Measurements from ENCODE around the gene TOLLIP. TPM values are rescaled to one million over a fixed set of nuclear protein-coding genes. Genes with fewer than 3 reads are reported as not detected.

Gene TOLLIP
- total and polyA plus RNA-seq, 9 of the 15 experiments (the other 6 are each of a cell fraction or from before 2014, with no cell fraction given) = 0.23 to 22.8 (median 7.1) TPM

DNA sequence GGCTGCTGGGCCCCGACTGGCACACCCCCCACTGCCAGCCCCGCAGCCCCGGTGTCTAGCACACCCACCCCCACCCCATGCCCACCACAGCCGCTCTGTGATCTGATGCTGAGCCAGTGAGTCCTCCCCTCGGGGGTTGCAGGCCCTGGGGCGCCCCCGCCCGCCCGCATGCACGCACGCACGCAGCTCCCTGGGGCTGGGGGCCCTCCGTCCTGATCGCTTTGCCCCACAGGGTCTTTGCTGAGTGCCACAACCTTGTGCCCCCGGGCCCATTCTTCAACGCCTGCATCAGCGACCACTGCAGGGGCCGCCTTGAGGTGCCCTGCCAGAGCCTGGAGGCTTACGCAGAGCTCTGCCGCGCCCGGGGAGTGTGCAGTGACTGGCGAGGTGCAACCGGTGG, 54.3 kb downstream of the TOLLIP start (continued):
- no peak for TF ChIP-seq BRCA1 (IDR thresholded peaks at IDR 0.05)
- TF ChIP-seq BRCA1 (CRISPR knock-in tag; IDR thresholded peaks at IDR 0.05) = no peak
- no peak for TF ChIP-seq RFX1 (IDR thresholded peaks at IDR 0.05)
- TF ChIP-seq, protein P1, sequence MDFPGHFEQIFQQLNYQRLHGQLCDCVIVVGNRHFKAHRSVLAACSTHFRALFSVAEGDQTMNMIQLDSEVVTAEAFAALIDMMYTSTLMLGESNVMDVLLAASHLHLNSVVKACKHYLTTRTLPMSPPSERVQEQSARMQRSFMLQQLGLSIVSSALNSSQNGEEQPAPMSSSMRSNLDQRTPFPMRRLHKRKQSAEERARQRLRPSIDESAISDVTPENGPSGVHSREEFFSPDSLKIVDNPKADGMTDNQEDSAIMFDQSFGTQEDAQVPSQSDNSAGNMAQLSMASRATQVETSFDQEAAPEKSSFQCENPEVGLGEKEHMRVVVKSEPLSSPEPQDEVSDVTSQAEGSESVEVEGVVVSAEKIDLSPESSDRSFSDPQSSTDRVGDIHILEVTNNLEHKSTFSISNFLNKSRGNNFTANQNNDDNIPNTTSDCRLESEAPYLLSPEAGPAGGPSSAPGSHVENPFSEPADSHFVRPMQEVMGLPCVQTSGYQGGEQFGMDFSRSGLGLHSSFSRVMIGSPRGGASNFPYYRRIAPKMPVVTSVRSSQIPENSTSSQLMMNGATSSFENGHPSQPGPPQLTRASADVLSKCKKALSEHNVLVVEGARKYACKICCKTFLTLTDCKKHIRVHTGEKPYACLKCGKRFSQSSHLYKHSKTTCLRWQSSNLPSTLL (IDR thresholded peaks at IDR 0.05) = no peak
- no peak for TF ChIP-seq FIP1L1 (IDR thresholded peaks at IDR 0.05; ENCODE audit: low read depth, low read length, poor library complexity, severe bottlenecking)
- TF ChIP-seq MTA2 (IDR thresholded peaks at IDR 0.05; ENCODE audit: low read depth) = no peak
- no peak for TF ChIP-seq ZNF124 (CRISPR knock-in tag; IDR thresholded peaks at IDR 0.05)
- TF ChIP-seq, protein P2, sequence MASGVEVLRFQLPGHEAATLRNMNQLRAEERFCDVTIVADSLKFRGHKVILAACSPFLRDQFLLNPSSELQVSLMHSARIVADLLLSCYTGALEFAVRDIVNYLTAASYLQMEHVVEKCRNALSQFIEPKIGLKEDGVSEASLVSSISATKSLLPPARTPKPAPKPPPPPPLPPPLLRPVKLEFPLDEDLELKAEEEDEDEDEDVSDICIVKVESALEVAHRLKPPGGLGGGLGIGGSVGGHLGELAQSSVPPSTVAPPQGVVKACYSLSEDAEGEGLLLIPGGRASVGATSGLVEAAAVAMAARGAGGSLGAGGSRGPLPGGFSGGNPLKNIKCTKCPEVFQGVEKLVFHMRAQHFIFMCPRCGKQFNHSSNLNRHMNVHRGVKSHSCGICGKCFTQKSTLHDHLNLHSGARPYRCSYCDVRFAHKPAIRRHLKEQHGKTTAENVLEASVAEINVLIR (CRISPR knock-in tag; IDR thresholded peaks at IDR 0.05) = no peak
- TF ChIP-seq, protein P3, sequence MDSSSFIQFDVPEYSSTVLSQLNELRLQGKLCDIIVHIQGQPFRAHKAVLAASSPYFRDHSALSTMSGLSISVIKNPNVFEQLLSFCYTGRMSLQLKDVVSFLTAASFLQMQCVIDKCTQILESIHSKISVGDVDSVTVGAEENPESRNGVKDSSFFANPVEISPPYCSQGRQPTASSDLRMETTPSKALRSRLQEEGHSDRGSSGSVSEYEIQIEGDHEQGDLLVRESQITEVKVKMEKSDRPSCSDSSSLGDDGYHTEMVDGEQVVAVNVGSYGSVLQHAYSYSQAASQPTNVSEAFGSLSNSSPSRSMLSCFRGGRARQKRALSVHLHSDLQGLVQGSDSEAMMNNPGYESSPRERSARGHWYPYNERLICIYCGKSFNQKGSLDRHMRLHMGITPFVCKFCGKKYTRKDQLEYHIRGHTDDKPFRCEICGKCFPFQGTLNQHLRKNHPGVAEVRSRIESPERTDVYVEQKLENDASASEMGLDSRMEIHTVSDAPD (CRISPR knock-in tag; IDR thresholded peaks at IDR 0.05) = no peak
- TF ChIP-seq FUS (optimal IDR thresholded peaks at IDR 0.05; ENCODE audit: low read depth, low read length) = no peak
- TF ChIP-seq, protein P4, sequence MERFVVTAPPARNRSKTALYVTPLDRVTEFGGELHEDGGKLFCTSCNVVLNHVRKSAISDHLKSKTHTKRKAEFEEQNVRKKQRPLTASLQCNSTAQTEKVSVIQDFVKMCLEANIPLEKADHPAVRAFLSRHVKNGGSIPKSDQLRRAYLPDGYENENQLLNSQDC (CRISPR knock-in tag; IDR thresholded peaks at IDR 0.05) = no peak
- TF ChIP-seq SAP30 (IDR thresholded peaks at IDR 0.05; ENCODE audit: borderline replicate concordance, insufficient read depth, low read depth, low read length, poor library complexity, severe bottlenecking) = no peak
- no peak for TF ChIP-seq SFPQ (IDR thresholded peaks at IDR 0.05; ENCODE audit: low read depth, low read length)

All from K562 (cell line).